Trophoblast cell (in vitro differentiated cells and primary cell): Measurements from ENCODE around the gene CDC25C.

ENCODE experiments used
- DNase-seq, 2 donors: peaks; one replicate each; pipeline ENCODE4 v3.0.0-alpha.2; 2016
- H2AFZ ChIP-seq: 2 replicates; pipeline ENCODE4 v1.6.1; 2013; ENCODE audit warnings: low read length, moderate library complexity, mild to moderate bottlenecking; ENCODE audit not compliant: insufficient read depth, poor library complexity
- H2AK5ac ChIP-seq: 2 replicates; pipeline ENCODE4 v1.6.1; 2013; ENCODE audit warnings: mild to moderate bottlenecking, low read length
- H2BK120ac ChIP-seq: 2 replicates; pipeline ENCODE4 v1.6.1; 2013; ENCODE audit warnings: low read length, mild to moderate bottlenecking, moderate library complexity; ENCODE audit not compliant: insufficient read depth, poor library complexity
- H2BK12ac ChIP-seq: 2 replicates; pipeline ENCODE4 v1.6.1; 2013; ENCODE audit warnings: mild to moderate bottlenecking, low read length, moderate library complexity
- H2BK5ac ChIP-seq: 2 replicates; pipeline ENCODE4 v1.6.1; 2013; ENCODE audit warnings: low read length, low read depth, moderate library complexity, mild to moderate bottlenecking; ENCODE audit not compliant: poor library complexity
- H3K14ac ChIP-seq: 2 replicates; pipeline ENCODE4 v1.6.1; 2013; ENCODE audit warnings: mild to moderate bottlenecking, low read length
- H3K18ac ChIP-seq: 2 replicates; pipeline ENCODE4 v1.6.1; 2013; ENCODE audit warnings: mild to moderate bottlenecking, low read length
- H3K23ac ChIP-seq: 2 replicates; pipeline ENCODE4 v1.6.1; 2013; ENCODE audit warnings: low read length
- H3K27ac ChIP-seq: 2 replicates; pipeline ENCODE4 v1.5.1; 2013; ENCODE audit warnings: low read depth, mild to moderate bottlenecking, inconsistent platforms, low read length, moderate library complexity
- H3K27me3 ChIP-seq: 2 replicates; pipeline ENCODE4 v1.6.1; 2013; ENCODE audit warnings: inconsistent platforms, mild to moderate bottlenecking, low read length, moderate library complexity; ENCODE audit not compliant: insufficient read depth
- H3K36me3 ChIP-seq, 2 experiments: 1 replicate in 1 of 2; 2 replicates in 1 of 2; pipeline ENCODE4 v1.6.1; 2013; ENCODE audit warnings: low read length in 2 of 2, mild to moderate bottlenecking in 2 of 2, moderate library complexity in 1 of 2; ENCODE audit not compliant: insufficient read depth in 2 of 2, control insufficient read depth in 1 of 2
- H3K4ac ChIP-seq: 2 replicates; pipeline ENCODE4 v1.6.1; 2013; ENCODE audit warnings: low read depth, mild to moderate bottlenecking, low read length, moderate library complexity
- H3K4me1 ChIP-seq, 2 experiments: 1 replicate in 1 of 2; 2 replicates in 1 of 2; pipeline ENCODE4 v1.6.1; 2013; ENCODE audit warnings: low read length in 2 of 2, mild to moderate bottlenecking in 2 of 2, moderate library complexity in 1 of 2; ENCODE audit not compliant: insufficient read depth in 2 of 2, control insufficient read depth in 1 of 2
- H3K4me2 ChIP-seq: 2 replicates; pipeline ENCODE4 v1.6.1; 2013; ENCODE audit warnings: inconsistent platforms, mild to moderate bottlenecking, low read length, moderate library complexity
- H3K4me3 ChIP-seq: 2 replicates; pipeline ENCODE4 v1.5.1; 2013; ENCODE audit warnings: mild to moderate bottlenecking, low read depth, low read length, inconsistent platforms
- H3K79me1 ChIP-seq: one replicate; pipeline ENCODE4 v1.6.1; 2013; ENCODE audit warnings: low read length
- H3K79me2 ChIP-seq: 2 replicates; pipeline ENCODE4 v1.6.1; 2013; ENCODE audit warnings: low read length, mild to moderate bottlenecking; ENCODE audit not compliant: control insufficient read depth, insufficient read depth, poor library complexity
- H3K9ac ChIP-seq: 2 replicates; pipeline ENCODE4 v1.6.1; 2013; ENCODE audit warnings: mild to moderate bottlenecking, low read length
- H3K9me3 ChIP-seq: 2 replicates; pipeline ENCODE4 v1.6.1; 2013; ENCODE audit warnings: low read depth, mild to moderate bottlenecking, control low read depth, inconsistent platforms, low read length; ENCODE audit not compliant: insufficient read depth
- H4K12ac ChIP-seq: 2 replicates; pipeline ENCODE4 v1.6.1; 2013; ENCODE audit warnings: low read depth, mild to moderate bottlenecking, low read length, moderate library complexity
- H4K8ac ChIP-seq: 2 replicates; pipeline ENCODE4 v1.6.1; 2013; ENCODE audit warnings: low read depth, mild to moderate bottlenecking, low read length, moderate library complexity
- H4K91ac ChIP-seq: one replicate; pipeline ENCODE4 v1.6.1; 2013; ENCODE audit warnings: low read depth, mild to moderate bottlenecking, low read length, moderate library complexity
- WGBS: extraction: QIAGEN DNeasy Blood & Tissue Kit; methylation state at CpG from one replicate; pipeline ENCODE4 v1.1.7; 2013; ENCODE audit warnings: missing lambda C conversion rate; ENCODE audit not compliant: insufficient read length, insufficient coverage; ENCODE audit errors: extremely low coverage; 5-methylcytosine and 5-hydroxymethylcytosine counted together

The CDC25C gene

GRCh38 chr5:138287246-138287645 is 44.4 kb downstream of the CDC25C start:
- no peaks in the 10 kb centered on the region for H3K79me1 ChIP-seq
- no peak overlapping the region for H3K4me3 ChIP-seq
- no peaks in the 10 kb centered on the region for H3K4me1 ChIP-seq
- WGBS = no CpG with 5 or more reads among the region's 1 CpG
- no peak overlapping the region for H3K27ac ChIP-seq
- no peak for DNase-seq
- no peak overlapping the region for H3K9ac ChIP-seq
- no peak overlapping the region for H3K4me2 ChIP-seq
- no peaks in the 10 kb centered on the region for H3K79me2 ChIP-seq
- H2BK120ac ChIP-seq = no peak overlapping the region
- H4K8ac ChIP-seq = no peak overlapping the region
- no peak overlapping the region for H2AK5ac ChIP-seq
- H3K23ac ChIP-seq = no peak overlapping the region
- H3K9me3 ChIP-seq = no peaks in the 10 kb centered on the region
- H3K14ac ChIP-seq = no peak overlapping the region
- no peak overlapping the region for H3K18ac ChIP-seq
- H2BK5ac ChIP-seq = no peak overlapping the region
- H3K27me3 ChIP-seq = no peaks in the 10 kb centered on the region
- peaks cover 4 to 9% of the 10 kb centered on the region in 2 experiments for H3K36me3 ChIP-seq
- no peak overlapping the region for H4K12ac ChIP-seq
- no peak overlapping the region for H2BK12ac ChIP-seq
- no peak overlapping the region for H2AFZ ChIP-seq
- H3K4ac ChIP-seq = no peak overlapping the region
- H4K91ac ChIP-seq = no peak overlapping the region

GRCh38 chr5:138282920-138283742 is 48.5 kb downstream of the CDC25C start:
- H3K79me2 ChIP-seq = no peaks in the 10 kb centered on the region
- no peak overlapping the region for H2AFZ ChIP-seq
- H3K23ac ChIP-seq = no peak overlapping the region
- no peak overlapping the region for H4K12ac ChIP-seq
- no peak overlapping the region for H2BK120ac ChIP-seq
- no peaks in the 10 kb centered on the region for H3K4me1 ChIP-seq
- no peak overlapping the region for H3K9ac ChIP-seq
- H3K9me3 ChIP-seq = no peaks in the 10 kb centered on the region
- no peak overlapping the region for H2BK12ac ChIP-seq
- H4K91ac ChIP-seq = no peak overlapping the region
- WGBS = no CpG with 5 or more reads among the region's 7 CpGs
- no peak overlapping the region for H3K4ac ChIP-seq
- no peak overlapping the region for H2AK5ac ChIP-seq
- DNase-seq = peak; percentile 35 to 68
- no peak overlapping the region for H3K14ac ChIP-seq
- H3K79me1 ChIP-seq = no peaks in the 10 kb centered on the region
- H3K18ac ChIP-seq = no peak overlapping the region
- no peak overlapping the region for H3K4me2 ChIP-seq
- no peak overlapping the region for H3K4me3 ChIP-seq
- no peak overlapping the region for H3K27ac ChIP-seq
- H3K27me3 ChIP-seq = no peaks in the 10 kb centered on the region
- H4K8ac ChIP-seq = no peak overlapping the region
- H2BK5ac ChIP-seq = no peak overlapping the region
- H3K36me3 ChIP-seq = peaks cover 4 to 9% of the 10 kb centered on the region in 2 experiments

GRCh38 chr5:138280915-138281314 is 50.7 kb downstream of the CDC25C start:
- H3K18ac ChIP-seq = no peak overlapping the region
- no peak overlapping the region for H2AK5ac ChIP-seq
- H2BK12ac ChIP-seq = no peak overlapping the region
- H4K91ac ChIP-seq = no peak overlapping the region
- H3K79me2 ChIP-seq = no peaks in the 10 kb centered on the region
- H3K9ac ChIP-seq = no peak overlapping the region
- H3K4me1 ChIP-seq = no peaks in the 10 kb centered on the region
- H3K79me1 ChIP-seq = no peaks in the 10 kb centered on the region
- peaks cover 2 to 9% of the 10 kb centered on the region in 2 experiments for H3K36me3 ChIP-seq
- no peak overlapping the region for H3K4me3 ChIP-seq
- no peak for DNase-seq
- H3K4me2 ChIP-seq = no peak overlapping the region
- no peak overlapping the region for H3K23ac ChIP-seq
- no peak overlapping the region for H2BK5ac ChIP-seq
- no peaks in the 10 kb centered on the region for H3K9me3 ChIP-seq
- H4K8ac ChIP-seq = no peak overlapping the region
- H4K12ac ChIP-seq = no peak overlapping the region
- H2AFZ ChIP-seq = no peak overlapping the region
- no peaks in the 10 kb centered on the region for H3K27me3 ChIP-seq
- H2BK120ac ChIP-seq = no peak overlapping the region
- no peak overlapping the region for H3K27ac ChIP-seq
- no peak overlapping the region for H3K4ac ChIP-seq
- H3K14ac ChIP-seq = no peak overlapping the region

- no CpG with 5 or more reads among the region's 2 CpGs for WGBS
- Histone ChIP-seq H4K8ac (no peak overlapping the region), H2BK12ac (no peak overlapping the region), H2AK5ac (no peak overlapping the region), H3K23ac (no peak overlapping the region), H4K91ac (no peak overlapping the region), H3K4ac (no peak overlapping the region), H3K18ac (no peak overlapping the region), H3K9me3 (no peaks in the 10 kb centered on the region), H4K12ac (no peak overlapping the region), H3K14ac (no peak overlapping the region), H3K27me3 (peaks cover 14% of the 10 kb centered on the region), H2BK120ac (no peak overlapping the region), H3K4me1 (peaks cover 0 to 2% of the 10 kb centered on the region in 2 experiments), H3K4me3 (no peak overlapping the region), H2BK5ac (no peak overlapping the region), H3K36me3 (no peaks in the 10 kb centered on the region), H3K79me1 (no peaks in the 10 kb centered on the region), H3K9ac (no peak overlapping the region), H3K4me2 (no peak overlapping the region), H2AFZ (no peak overlapping the region), H3K79me2 (no peaks in the 10 kb centered on the region), H3K27ac (no peak overlapping the region)
- DNase-seq = no peak
Measured at GRCh38 chr5:138276402-138277054, 55.1 kb downstream of the CDC25C start.
